GM21423 (cell line): Measurements from ENCODE around the gene MANEA.
"Not testable (repeated sequence)": the region's sequence is repeated elsewhere in the genome, so short reads cannot be mapped to it uniquely, and the experiment has no call there.

Experiments used
- ATAC-seq: cut with Tn5 transposase; IDR thresholded peaks from one replicate; pipeline ENCODE4 v1.9.1; 2021; ENCODE audit warnings: mild to moderate bottlenecking, moderate library complexity; ENCODE audit not compliant: unreplicated experiment

Gene MANEA

DNA sequence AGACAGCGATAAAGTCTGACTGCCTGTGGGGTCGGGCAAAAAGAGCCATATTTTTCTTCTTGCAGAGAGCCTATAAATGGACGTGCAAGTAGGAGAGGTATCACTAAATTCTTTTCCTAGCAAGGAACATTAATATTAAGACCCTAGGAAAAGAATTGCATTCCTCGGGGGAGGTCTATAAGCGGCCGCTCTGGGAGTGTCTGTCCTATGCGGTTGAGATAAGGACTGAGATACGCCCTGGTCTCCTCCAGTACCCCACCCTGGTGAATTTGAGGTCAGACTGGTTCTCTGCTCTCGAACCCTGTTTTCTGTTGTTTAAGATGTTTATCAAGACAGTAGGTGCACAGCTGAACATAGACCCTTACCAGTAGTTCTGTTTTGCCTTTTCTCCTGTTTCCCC, 6.9 kb downstream of the MANEA start:
- not testable (repeated sequence) for ATAC-seq

DNA sequence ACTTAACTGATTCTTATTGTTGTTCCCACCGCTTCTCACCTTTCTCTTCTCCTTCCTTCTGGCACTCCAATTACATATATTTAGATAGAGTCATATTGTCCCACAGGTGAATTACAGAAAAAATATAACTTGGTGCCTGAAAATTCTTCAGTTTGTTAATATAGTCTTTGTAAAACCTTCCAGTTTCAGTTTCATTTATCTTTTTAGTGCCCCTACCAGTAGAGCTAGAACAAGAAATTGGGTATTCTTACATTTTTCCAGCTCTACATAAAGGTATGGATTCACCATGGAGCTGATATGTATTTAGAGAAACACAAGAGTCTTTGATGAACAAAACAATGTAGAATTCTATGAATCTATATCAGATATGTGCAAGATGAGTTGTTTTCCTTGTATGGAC, 10.7 kb downstream of the MANEA start:
- ATAC-seq: no peak

DNA sequence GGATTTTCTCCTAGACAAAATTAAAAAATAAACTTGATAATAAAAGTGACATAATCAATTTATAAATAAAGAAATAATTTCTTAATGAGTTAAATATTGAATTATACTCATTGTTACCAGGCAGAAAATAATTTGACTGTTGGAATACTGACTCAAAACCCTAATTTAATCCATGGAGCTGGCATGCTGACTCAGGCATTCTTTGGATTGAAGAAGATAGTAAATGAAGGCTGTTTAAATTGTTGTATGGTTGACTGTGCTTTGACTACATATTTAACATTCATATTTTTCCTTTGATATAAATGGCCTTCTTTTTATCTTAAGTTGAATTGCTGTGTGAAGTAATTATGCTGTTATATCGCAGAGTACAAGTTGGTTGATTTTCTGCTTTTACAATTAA, 11.7 kb downstream of the MANEA start:
- no peak for ATAC-seq

DNA sequence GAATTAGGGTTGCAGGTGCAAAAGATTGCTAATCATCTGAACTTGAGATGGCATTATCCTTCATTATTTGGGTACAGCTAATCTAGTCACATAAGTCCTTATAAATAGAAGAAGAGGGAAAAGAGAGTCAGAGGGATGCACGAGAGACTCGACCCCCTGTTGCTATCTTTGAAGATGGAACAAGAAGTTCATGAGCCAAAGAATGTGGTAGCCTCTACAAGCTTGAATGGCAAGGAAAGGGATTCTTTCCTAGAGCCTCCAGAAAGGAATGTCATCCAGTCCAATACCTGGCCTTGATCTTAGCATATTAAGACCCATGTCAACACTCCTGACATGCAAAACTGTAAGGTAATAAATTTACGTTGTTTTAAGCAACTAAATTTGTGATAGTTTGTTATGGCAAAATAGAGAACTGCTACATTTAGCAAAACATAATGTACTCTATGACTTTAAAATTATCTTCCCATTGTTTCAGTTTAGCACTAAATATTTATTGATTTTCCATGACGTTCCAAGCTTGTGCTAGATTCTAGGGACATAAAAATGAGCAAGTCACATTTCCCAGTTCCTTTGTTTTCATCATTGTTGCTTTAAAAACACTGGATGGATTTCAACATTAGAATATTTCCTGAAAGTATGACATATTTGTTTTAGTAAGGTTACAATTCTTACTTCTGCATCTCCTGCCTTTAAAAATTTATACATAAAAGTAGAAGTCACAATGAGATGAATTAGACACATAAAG, 12.7 kb downstream of the MANEA start:
- no peak for ATAC-seq

DNA sequence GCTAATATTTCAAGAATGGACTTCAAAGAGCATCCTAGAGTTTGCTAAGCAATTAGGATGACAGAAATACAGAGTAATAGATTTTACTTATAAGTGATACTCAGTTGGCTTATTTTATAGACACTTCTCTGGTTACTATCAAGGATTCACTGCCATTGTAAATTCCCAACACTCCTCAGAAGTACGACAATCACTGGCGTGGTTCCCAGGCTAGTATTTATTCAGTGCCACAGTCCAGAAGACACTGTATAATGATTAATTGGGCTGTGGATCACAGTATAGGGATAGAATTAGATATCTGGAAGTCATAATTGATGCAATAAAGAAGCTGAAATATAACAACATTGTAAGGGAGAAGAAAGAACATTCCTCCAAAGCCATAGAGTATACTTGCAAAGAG, 15.7 kb downstream of the MANEA start:
- no peak for ATAC-seq

DNA sequence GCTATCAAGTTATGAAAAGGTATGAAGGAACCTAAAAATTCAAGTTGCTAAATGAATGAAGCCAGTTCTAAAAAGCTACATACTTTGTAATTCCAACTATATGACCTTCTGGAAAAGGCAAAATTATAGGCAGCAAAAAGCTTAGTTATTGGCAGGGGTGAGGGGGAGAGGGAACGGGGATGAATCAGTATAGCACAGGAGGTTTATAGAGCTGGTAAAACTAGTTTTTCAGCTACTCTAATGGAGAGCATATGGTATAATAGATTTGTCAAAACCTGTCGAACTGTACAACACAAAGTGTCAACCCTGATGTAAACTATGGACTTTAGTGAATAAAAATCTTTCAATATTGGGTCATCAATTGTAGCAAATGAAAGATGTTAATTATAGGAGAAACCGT, 18.7 kb downstream of the MANEA start:
- ATAC-seq: no peak

DNA sequence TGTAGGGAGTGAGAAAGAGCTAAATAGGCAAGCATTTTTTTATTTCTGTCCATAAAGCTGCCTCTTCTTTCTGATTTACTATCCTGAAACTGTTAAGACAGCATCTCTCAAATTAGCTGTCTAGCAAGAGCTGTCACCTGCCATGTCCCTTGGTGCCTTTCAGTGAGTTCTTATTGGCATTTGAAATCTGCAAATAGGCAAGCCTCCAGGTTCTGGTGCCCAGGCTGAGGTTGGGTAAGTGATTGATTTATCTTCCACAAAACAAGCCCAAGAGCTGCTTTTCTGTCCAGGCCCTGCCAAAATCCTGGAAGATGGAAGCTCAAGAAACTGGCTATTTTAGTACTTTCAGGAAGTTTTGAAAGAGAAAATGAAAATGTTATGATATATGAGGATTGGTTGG, 22.4 kb downstream of the MANEA start:
- ATAC-seq: no peak

DNA sequence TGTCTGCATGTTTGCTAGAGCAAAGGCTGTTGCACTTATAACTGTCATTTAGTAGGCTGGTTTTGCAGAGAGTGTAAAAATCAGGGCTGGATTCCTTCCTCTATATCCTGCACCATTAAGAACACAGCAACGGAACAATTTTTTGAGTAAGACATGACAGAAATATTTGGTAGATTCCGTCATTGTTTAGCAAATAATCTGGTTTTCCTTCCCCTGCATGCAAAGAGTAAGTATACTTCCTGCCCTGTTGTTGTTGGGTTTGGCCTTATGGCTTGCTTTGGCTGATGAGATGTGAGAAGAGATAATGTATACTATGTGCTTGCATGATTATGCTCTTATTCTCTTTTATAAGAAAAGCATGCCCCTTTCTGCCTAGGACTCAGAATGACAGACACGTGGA, 23.8 kb downstream of the MANEA start:
- no peak for ATAC-seq

DNA sequence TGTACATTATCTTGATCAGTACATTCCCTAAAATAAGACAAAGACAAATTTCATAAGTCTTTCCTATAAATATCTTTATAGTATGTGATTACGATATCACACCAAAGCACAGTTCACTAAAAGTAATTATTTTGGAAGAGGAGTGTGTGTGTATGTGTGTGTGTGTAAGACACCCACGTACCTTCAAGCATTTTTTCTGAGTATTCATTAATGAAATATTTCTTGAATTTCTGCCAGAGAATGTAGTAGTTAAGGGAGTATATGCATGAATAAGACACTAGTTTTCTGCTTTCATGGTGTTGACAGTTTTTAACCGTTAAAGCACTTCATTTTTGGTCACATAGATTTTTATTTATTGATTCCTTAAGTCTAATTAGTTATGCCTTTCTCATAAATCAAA, 36.8 kb downstream of the MANEA start:
- no peak for ATAC-seq

DNA sequence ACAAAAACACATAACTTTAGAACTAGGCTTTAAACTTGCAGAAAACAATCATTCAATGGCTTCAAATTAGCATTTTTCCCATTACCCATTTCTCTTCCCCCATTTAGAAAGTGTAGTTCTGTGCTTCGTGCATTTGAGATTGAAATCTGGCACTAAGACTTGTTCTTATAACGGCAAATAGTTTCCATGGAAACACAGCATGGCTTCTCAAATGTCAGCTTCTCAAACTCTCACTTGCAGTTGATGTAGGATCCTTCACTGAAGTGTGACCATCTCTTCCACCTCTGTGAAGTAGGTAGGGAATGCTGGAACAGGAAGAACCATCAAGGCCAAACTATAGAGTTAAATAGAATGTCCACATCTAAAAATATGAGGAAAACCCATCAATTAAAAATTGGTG, 52.2 kb downstream of the MANEA start:
- ATAC-seq: no peak

DNA sequence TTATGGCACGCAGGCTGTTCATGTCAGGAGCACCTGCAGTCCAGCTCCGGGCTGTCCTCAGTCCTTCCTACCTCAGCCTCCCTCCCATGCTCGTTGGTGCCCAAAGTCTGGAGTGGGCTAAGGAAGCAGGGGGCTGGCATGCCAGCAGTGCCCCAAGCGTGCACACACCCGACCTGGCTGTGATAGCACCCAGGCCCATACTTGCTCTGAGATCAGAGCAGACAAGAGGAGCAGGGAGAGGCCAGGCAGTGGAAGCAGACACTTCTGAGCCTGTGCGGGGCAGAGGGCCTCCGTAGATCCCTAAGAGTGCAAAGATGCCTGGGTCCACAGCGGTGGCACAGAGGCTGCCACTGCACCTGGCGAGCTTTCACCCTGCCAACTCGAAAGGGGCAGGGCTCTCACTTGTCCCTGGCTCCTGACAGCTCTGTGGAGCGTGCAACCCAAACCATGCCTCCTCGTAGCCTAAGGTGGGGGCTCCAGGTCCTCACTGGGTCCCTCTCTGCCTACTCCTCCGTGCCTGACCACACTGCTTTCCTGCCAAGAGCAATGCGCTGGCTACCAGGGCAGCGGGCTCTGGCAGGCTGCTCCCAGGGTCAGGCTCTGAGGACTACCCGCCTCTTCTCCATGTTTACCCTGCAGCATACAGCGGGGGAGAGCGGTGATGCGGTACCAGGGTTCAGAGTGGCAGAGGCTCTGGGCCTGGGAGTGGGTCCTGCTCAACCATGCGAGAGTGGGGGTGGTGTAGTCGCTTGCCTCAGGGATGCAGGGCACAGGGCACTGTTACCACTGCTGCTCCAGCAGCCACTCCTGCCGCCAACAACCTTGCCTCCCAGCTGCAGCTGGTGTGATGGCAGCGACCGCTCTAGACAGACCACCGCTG, 59.5 kb downstream of the MANEA start:
- ATAC-seq: no peak

DNA sequence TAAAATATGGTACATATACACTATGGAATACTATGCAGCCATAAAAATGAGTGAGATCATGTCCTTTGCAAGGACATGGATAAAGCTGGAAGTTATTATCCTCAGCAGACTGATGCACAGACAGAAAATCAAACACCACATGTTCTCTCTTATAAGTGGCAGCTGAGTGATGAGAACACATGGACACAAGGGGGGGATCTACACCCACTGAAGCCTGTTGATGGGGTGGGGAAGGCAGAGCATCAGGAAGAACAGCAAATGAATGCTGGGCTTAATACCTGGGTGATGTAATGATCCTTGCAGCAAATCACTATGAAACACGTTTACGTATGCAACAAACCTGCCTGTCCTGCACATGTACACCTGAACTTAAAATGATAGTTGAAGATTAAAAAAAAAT, 71.3 kb downstream of the MANEA start:
- ATAC-seq: no peak

DNA sequence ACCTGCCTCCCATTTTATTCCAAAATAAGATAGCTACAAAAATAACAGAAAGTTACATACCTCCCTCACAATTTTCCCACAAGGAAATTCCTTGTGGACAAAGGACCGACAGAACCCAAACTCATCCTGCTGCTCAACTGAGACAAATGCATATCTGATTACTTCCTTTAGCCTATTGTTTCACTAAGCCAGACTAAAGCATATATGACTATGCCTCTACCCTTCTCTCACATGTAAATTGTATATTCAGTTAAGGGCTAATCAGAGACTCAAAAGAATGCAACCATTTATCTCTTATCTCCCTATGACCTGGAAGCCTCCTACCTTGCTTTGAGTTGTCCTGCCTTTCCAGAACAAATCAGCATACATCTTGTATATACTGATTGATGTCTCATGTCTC, 72.1 kb downstream of the MANEA start:
- ATAC-seq: no peak

DNA sequence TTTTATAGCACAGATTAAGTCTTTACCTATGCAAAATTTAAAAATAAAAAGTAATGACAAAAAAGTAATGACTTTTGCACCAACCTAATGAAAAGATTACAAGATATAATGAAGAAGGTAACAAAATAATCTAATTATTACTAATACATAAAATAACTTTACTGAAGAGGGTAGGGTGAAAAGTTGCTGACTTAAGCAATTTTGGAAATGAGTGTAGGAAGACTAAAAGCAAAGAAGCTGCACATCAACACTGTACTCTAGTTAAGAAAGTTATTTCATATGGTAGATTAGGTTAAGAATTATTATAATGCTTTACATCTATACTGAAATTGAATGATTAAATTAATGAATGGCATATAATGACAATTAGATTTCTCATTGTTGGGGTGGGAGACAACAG, 76.8 kb downstream of the MANEA start:
- no peak for ATAC-seq

DNA sequence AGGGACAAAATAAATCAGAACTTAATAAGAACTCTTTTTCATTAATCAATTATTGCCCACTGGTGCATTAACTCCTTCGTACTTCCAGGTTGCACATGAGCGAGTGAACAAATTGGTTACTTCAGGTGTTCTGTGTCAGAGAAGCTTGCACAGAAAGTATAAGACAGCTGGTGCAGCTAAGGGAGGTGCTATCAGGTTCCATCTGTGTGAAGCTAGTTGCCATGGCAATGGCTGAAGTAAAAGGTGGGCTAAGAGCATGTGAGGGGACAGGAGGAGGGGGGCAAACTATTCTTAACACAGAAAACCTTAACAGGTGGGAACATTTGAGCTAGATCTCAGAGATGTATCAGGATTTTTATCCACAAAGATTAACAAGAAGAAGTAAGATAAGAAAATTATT, 81.6 kb downstream of the MANEA start:
- no peak for ATAC-seq
